Muscle layer of colon (tissue), 2 donors: ENCODE results near the gene KCNMB2.
"Not testable (repeated sequence)": the region's sequence is repeated elsewhere in the genome, so short reads cannot be mapped to it uniquely, and the experiment has no call there.

Experiments used
- H3K27ac ChIP-seq: one replicate; pipeline ENCODE4 v1.7.0; 2013; ENCODE audit warnings: low read depth, mild to moderate bottlenecking, low read length, moderate library complexity
- H3K27me3 ChIP-seq, 2 donors: one replicate each; pipeline ENCODE4 v1.7.0; 2013; ENCODE audit warnings: low read length in 2 of 2, mild to moderate bottlenecking in 2 of 2; ENCODE audit not compliant: insufficient read depth in 2 of 2, control insufficient read depth in 1 of 2
- H3K36me3 ChIP-seq: one replicate; pipeline ENCODE4 v1.7.0; 2013; ENCODE audit warnings: mild to moderate bottlenecking, low read length; ENCODE audit not compliant: insufficient read depth
- H3K4me1 ChIP-seq: one replicate; pipeline ENCODE4 v1.7.0; 2013; ENCODE audit warnings: mild to moderate bottlenecking, low read length; ENCODE audit not compliant: insufficient read depth
- H3K4me3 ChIP-seq, 2 donors: one replicate each; pipeline ENCODE4 v1.7.0; 2013; ENCODE audit warnings: low read length in 2 of 2, low read depth in 1 of 2, mild to moderate bottlenecking in 1 of 2, moderate library complexity in 1 of 2
- H3K9ac ChIP-seq: one replicate; pipeline ENCODE4 v1.7.0; 2013; ENCODE audit warnings: low read length
- H3K9me3 ChIP-seq: one replicate; pipeline ENCODE4 v1.7.0; 2013; ENCODE audit warnings: mild to moderate bottlenecking, low read length
- donor health status: abdominal sarcoma.
- donor health status: Adenocarcinoma of cecum.

KCNMB2 gene

DNA sequence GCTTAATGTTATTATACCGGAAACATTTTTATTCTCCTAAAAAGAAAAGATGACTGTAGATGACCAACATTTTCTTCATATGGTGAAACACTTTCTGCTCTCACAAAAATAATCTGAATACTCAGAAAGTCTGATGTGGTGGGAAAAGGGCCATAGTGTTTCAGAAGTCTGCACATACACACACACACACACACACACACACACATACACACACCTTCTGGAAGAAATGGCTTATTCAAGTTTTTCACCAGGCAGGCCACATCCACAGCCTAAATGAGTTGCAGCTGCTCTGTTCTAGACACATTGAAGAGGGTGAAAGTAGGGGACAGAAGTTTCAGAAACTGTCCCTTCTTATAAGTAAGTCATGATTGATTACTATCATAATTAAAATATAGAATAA, 315.3 kb downstream of the KCNMB2 start:
- no peaks in the 10 kb centered on the region for H3K9me3 ChIP-seq
- no peak overlapping the region for H3K4me3 ChIP-seq
- no peaks in the 10 kb centered on the region for H3K36me3 ChIP-seq
- no peak overlapping the region for H3K9ac ChIP-seq
- peaks cover 48% of the 10 kb centered on the region for H3K4me1 ChIP-seq
- no peak overlapping the region for H3K27ac ChIP-seq
- no peaks in the 10 kb centered on the region for H3K27me3 ChIP-seq

DNA sequence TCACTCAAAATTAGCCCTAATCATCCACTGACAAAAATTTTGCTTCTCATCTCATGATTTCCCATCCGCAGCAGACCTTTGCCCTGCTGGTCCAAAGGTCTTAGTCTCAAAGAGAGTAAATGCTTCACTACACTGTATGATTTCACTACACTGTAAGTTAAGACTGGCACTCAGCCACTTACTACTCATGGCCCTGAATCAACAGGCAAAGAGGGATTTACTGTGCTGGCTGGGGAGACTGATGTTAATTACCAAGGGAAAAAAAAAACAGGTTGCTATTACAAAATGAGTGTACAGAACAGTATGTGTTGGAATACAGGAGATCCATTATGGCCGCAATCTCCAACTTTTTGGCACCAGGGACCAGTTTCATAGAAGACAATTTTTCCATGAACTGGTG, 320.6 kb downstream of the KCNMB2 start:
- Histone ChIP-seq H3K4me1 (peaks cover 4% of the 10 kb centered on the region), H3K27ac (no peak overlapping the region), H3K36me3 (no peaks in the 10 kb centered on the region), H3K4me3 (no peak overlapping the region), H3K9me3 (no peaks in the 10 kb centered on the region), H3K27me3 (no peaks in the 10 kb centered on the region), H3K9ac (no peak overlapping the region)

DNA sequence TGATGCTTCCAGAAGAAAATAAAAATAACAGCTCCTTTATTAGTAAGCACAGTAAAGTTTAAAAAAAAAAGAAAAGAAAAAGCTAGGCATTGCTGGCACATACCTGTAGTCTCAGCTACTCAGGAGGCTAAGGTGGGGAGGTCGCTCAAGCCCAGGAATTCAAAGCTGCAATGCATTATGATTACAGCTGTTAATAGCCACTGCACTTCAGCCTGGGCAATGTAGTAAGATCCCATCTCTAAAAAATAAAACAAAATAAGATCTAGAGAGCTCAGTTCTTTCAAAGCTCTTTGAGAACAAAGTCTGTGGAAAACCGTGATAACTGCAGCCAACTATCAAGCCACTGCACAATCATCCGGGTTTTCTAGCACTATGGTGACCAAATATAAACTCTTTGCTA, 323.1 kb downstream of the KCNMB2 start:
- peaks cover 4% of the 10 kb centered on the region for H3K4me1 ChIP-seq
- H3K36me3 ChIP-seq: no peaks in the 10 kb centered on the region
- H3K9ac ChIP-seq: no peak overlapping the region
- no peaks in the 10 kb centered on the region for H3K9me3 ChIP-seq
- H3K4me3 ChIP-seq: no peak overlapping the region
- H3K27me3 ChIP-seq: no peaks in the 10 kb centered on the region
- H3K27ac ChIP-seq: no peak overlapping the region

DNA sequence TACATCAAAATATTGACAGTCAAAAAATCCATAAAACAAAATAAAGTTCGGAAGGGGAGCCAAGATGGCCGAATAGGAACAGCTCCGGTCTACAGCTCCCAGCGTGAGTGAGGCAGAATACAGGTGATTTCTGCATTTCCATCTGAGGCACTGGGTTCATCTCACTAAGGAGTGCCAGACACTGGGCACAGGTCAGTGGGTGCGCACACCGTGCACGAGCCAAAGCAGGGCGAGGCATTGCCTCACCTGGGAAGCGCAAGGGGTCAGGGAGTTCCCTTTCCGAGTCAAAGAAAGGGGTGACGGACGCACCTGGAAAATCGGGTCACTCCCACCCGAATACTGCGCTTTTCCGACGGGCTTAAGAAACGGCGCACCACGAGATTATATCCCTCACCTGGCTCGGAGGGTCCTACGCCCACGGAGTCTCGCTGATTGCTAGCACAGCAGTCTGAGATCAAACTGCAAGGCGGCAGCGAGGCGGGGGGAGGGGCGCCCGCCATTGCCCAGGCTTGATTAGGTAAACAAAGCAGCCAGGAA, 323.7 kb downstream of the KCNMB2 start:
- not testable (repeated sequence) for H3K27ac ChIP-seq, H3K4me3 ChIP-seq, H3K9me3 ChIP-seq, H3K4me1 ChIP-seq, H3K9ac ChIP-seq, H3K36me3 ChIP-seq, H3K27me3 ChIP-seq

DNA sequence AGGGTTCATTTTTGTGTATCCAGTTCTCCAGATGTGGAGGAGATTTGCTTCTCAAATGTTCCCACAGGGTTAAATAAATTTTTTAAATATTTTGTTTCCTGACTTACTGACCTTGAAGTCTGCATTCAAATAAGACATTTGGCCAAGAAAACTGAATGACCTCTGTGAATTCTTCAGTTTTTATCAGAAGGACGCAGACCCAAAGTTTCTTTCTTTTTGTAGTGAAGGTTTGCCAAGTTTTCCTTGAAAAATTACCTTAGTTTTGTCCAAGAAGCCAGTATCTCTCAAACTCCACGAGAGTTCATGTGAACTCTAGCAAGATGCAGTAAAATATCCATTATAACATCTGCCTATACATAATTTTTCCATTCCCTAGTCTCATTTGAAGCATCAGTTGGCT, 332.4 kb downstream of the KCNMB2 start:
- Histone ChIP-seq H3K9ac (no peak overlapping the region), H3K9me3 (no peaks in the 10 kb centered on the region), H3K36me3 (no peaks in the 10 kb centered on the region), H3K27ac (no peak overlapping the region), H3K27me3 (no peaks in the 10 kb centered on the region), H3K4me3 (no peak overlapping the region), H3K4me1 (peaks cover 11% of the 10 kb centered on the region)

DNA sequence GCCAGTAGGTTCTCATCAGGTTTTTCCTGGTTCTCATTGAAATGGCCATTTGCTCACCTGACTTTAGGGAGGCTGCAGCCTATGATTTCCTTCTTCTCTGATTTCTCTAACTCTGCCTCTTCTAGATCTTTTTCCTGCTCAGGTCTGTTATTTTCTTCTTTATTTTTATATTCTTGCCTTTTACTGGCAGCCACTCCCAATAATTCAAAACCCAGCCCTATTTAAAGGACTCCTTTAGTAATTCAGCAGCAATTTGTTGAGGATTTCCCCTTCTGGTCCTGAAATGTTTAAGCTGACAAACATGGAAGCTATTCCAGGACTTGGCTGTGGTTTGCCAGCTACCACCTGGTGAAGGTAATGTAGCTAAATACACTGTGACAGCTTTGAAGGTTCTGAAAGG, 333.8 kb downstream of the KCNMB2 start:
- no peaks in the 10 kb centered on the region for H3K27me3 ChIP-seq
- H3K9ac ChIP-seq: no peak overlapping the region
- H3K36me3 ChIP-seq: no peaks in the 10 kb centered on the region
- no peak overlapping the region for H3K4me3 ChIP-seq
- no peak overlapping the region for H3K27ac ChIP-seq
- peaks cover 11% of the 10 kb centered on the region for H3K4me1 ChIP-seq
- no peaks in the 10 kb centered on the region for H3K9me3 ChIP-seq

- H3K36me3 ChIP-seq: no peaks in the 10 kb centered on the region
- no peak overlapping the region for H3K4me3 ChIP-seq
- H3K9me3 ChIP-seq: no peaks in the 10 kb centered on the region
- H3K27ac ChIP-seq: no peak overlapping the region
- H3K4me1 ChIP-seq: peaks cover 6% of the 10 kb centered on the region
- no peak overlapping the region for H3K9ac ChIP-seq
- H3K27me3 ChIP-seq: no peaks in the 10 kb centered on the region
Observed at GRCh38 chr3:178875157-178875556, 338.9 kb downstream of the KCNMB2 start.

GRCh38 chr3:178875836-178876235, 339.6 kb downstream of the KCNMB2 start:
- no peaks in the 10 kb centered on the region for H3K27me3 ChIP-seq
- no peaks in the 10 kb centered on the region for H3K36me3 ChIP-seq
- no peaks in the 10 kb centered on the region for H3K9me3 ChIP-seq
- no peak overlapping the region for H3K27ac ChIP-seq
- peaks cover 2% of the 10 kb centered on the region for H3K4me1 ChIP-seq
- H3K9ac ChIP-seq: no peak overlapping the region
- H3K4me3 ChIP-seq: no peak overlapping the region

DNA sequence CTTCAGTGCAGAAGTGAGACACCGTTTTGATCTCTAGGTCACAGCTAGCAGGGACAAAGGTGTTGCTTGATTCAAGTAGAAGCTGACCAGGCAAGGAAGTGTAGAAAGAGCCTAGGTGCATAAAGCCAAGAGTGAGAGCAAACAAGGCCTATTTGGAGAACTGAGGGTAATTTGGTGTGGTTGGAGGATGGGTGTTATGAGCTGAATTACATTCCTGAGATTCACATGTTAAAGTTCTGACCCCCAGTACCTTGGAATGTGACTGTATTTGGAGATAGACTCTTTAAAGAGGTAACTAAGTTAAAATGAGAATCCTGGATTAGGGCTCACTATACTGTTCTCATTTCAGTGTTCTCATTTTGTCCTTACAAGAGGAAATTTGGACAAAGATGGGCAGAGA, 344.0 kb downstream of the KCNMB2 start:
- no peak overlapping the region for H3K9ac ChIP-seq
- no peaks in the 10 kb centered on the region for H3K36me3 ChIP-seq
- H3K27ac ChIP-seq: no peak overlapping the region
- no peak overlapping the region for H3K4me3 ChIP-seq
- H3K4me1 ChIP-seq: no peaks in the 10 kb centered on the region
- no peaks in the 10 kb centered on the region for H3K27me3 ChIP-seq
- no peaks in the 10 kb centered on the region for H3K9me3 ChIP-seq
